MM.1S (cell line): ENCODE results near the gene APOBEC2.

ENCODE experiments used
- DNase-seq: peaks from one replicate; pipeline ENCODE4 v3.0.0-alpha.2; 2015
- H2AFZ ChIP-seq: fragments of 300-600 bp; sonication (generic); 2 replicates; pipeline ENCODE4 v1.6.0; 2016; ENCODE audit warnings: antibody characterized with exemption, low read length
- H3F3A ChIP-seq: fragments of 300-600 bp; sonication (generic); 2 replicates; pipeline ENCODE4 v1.6.1; 2016; ENCODE audit warnings: mild to moderate bottlenecking, antibody characterized with exemption, low read length, moderate library complexity, mixed read lengths; ENCODE audit not compliant: insufficient read depth
- H3K27ac ChIP-seq: fragments of 300-600 bp; sonication (generic); 2 replicates; pipeline ENCODE4 v1.5.1; 2016; ENCODE audit warnings: mild to moderate bottlenecking, low read length
- H3K27me3 ChIP-seq: fragments of 300-600 bp; sonication (generic); replicated peaks from 2 replicates; pipeline ENCODE4 v1.6.0; 2016; ENCODE audit warnings: low read length; ENCODE audit not compliant: insufficient read depth
- H3K36me3 ChIP-seq: fragments of 300-600 bp; sonication (generic); replicated peaks from 2 replicates; pipeline ENCODE4 v1.6.1; 2016; ENCODE audit warnings: mild to moderate bottlenecking, low read length, mixed read lengths; ENCODE audit not compliant: insufficient read depth
- H3K4me1 ChIP-seq: fragments of 300-600 bp; sonication (generic); 2 replicates; pipeline ENCODE4 v1.6.1; 2016; ENCODE audit warnings: low read length, mixed read lengths
- H3K4me2 ChIP-seq: fragments of 300-600 bp; sonication (generic); 2 replicates; pipeline ENCODE4 v1.6.0; 2016; ENCODE audit warnings: low read depth, low read length
- H3K4me3 ChIP-seq: fragments of 300-600 bp; sonication (generic); 2 replicates; pipeline ENCODE4 v1.5.1; 2016; ENCODE audit warnings: low read length, mixed read lengths
- H3K79me2 ChIP-seq: fragments of 300-600 bp; sonication (generic); 2 replicates; pipeline ENCODE4 v1.6.1; 2016; ENCODE audit warnings: mixed run types, low read length, mixed read lengths
- H3K9ac ChIP-seq: fragments of 300-600 bp; sonication (generic); 2 replicates; pipeline ENCODE4 v1.6.1; 2016; ENCODE audit warnings: low read length, mixed read lengths
- H3K9me2 ChIP-seq: fragments of 300-600 bp; sonication (generic); replicated peaks from 2 replicates; pipeline ENCODE4 v1.6.1; 2016; ENCODE audit warnings: mild to moderate bottlenecking, low read length, mixed read lengths; ENCODE audit not compliant: insufficient read depth
- H3K9me3 ChIP-seq: fragments of 300-600 bp; sonication (generic); replicated peaks from 2 replicates; pipeline ENCODE4 v1.6.1; 2016; ENCODE audit warnings: mild to moderate bottlenecking, low read length, mixed read lengths; ENCODE audit not compliant: insufficient read depth
- H4K20me1 ChIP-seq: fragments of 300-600 bp; sonication (generic); 2 replicates; pipeline ENCODE4 v1.6.1; 2016; ENCODE audit warnings: mild to moderate bottlenecking, low read length, moderate library complexity, mixed read lengths; ENCODE audit not compliant: insufficient read depth
- EZH2 ChIP-seq: fragments of 300-600 bp; sonication (generic); optimal IDR thresholded peaks from 2 replicates; pipeline ENCODE3; 2017; ENCODE audit warnings: low read depth, mild to moderate bottlenecking, antibody characterized with exemption, low read length, mixed read lengths
- EZH2phosphoT487 ChIP-seq: fragments of 300-600 bp; sonication (generic); IDR thresholded peaks from 2 replicates; pipeline ENCODE4 v1.6.1; 2018; ENCODE audit warnings: antibody characterized with exemption, low read length
- TF ChIP-seq, protein P1 (sequence below): fragments of 300-600 bp; sonication (generic); IDR thresholded peaks from 2 replicates; pipeline ENCODE4 v1.5.1; 2016; ENCODE audit warnings: antibody characterized with exemption, low read length, mixed read lengths

APOBEC2 gene

DNA sequence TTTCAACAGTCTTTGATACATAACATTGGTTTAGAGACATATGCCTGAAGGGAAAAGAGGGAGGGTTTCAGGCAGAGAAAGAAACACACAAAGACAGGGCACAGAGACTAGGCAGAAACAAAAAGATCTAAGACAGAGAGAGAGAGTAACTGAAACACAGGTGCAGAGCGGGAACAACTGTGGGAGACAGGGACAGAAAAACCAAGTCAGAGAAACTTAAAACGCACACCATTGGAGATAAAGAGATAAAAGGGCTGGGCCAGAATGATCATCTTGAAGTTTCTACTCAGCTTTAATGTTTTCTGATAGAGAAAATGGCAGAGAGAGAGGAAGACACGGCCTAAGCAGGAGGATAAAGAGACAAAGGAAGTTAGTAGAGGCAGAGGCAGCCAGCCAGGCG is 25.8 kb upstream of the APOBEC2 start:
- H2AFZ ChIP-seq, result peak overlapping the region; percentile 93
- peak overlapping the region; percentile 97 for H3K4me2 ChIP-seq
- peak overlapping the region; percentile 39; the same call in 1 of the 2 replicates for H3K27ac ChIP-seq
- H4K20me1 ChIP-seq, result no peaks in the 10 kb centered on the region
- H3K4me3 ChIP-seq, result peak overlapping the region; percentile 84
- no peaks in the 10 kb centered on the region for H3K9me3 ChIP-seq
- no peaks in the 10 kb centered on the region for H3K27me3 ChIP-seq
- peak; percentile 19 for DNase-seq
- no peaks in the 10 kb centered on the region for H3K9me2 ChIP-seq
- H3K4me1 ChIP-seq, result peaks cover 13% of the 10 kb centered on the region
- peaks cover 10% of the 10 kb centered on the region for H3F3A ChIP-seq
- H3K9ac ChIP-seq, result peak overlapping the region; percentile 71; the same call in 1 of the 2 replicates
- TF ChIP-seq EZH2phosphoT487, result no peak
- TF ChIP-seq, protein P1, sequence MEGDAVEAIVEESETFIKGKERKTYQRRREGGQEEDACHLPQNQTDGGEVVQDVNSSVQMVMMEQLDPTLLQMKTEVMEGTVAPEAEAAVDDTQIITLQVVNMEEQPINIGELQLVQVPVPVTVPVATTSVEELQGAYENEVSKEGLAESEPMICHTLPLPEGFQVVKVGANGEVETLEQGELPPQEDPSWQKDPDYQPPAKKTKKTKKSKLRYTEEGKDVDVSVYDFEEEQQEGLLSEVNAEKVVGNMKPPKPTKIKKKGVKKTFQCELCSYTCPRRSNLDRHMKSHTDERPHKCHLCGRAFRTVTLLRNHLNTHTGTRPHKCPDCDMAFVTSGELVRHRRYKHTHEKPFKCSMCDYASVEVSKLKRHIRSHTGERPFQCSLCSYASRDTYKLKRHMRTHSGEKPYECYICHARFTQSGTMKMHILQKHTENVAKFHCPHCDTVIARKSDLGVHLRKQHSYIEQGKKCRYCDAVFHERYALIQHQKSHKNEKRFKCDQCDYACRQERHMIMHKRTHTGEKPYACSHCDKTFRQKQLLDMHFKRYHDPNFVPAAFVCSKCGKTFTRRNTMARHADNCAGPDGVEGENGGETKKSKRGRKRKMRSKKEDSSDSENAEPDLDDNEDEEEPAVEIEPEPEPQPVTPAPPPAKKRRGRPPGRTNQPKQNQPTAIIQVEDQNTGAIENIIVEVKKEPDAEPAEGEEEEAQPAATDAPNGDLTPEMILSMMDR, result no peak
- TF ChIP-seq EZH2, result no peak
- no peaks in the 10 kb centered on the region for H3K36me3 ChIP-seq
- no peaks in the 10 kb centered on the region for H3K79me2 ChIP-seq

DNA sequence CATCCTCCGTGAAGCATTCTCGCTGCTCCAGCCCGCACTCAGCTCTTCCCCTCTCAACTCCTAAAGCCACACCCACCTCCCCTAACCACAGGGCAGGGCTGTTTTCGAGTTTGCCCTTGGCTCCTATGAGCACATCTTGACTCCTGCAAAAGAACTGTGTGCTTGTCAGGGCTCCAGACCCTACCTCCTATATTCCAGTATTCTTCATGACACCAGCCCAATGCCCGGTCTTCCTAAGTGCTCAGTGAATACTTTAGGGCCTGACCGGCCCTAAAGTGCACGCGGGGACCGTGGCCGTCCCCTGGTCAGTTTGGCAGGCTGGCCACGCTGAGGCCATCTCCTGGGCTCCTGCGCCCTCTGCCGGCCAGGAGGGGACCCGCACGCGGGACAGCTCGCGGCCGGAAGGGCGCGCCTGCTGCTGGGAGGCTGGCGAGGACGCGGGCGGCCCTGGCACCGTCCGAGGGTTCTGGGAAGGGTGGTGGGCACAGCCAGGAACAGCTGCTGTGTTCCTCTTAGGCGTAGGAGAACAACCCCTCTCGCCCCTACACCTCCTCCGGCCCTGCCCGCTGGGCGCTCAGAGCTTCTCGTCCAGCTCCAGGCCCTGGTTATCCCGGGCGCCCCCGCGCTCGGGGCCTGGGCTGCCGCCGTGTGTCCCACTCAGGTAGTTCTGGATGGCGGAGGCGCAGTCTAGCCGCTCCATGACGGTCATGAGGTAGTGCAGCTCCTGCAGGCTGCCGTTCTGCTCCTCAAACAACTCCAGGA is 25.0 kb upstream of the APOBEC2 start:
- Histone ChIP-seq H3K27me3 (no peaks in the 10 kb centered on the region), H3K9ac (peak overlapping the region; percentile 71), H3K79me2 (no peaks in the 10 kb centered on the region), H3K36me3 (no peaks in the 10 kb centered on the region), H3K9me2 (no peaks in the 10 kb centered on the region), H4K20me1 (no peaks in the 10 kb centered on the region), H3K27ac (peak overlapping the region; percentile 39; the same call in 1 of the 2 replicates), H3F3A (peaks cover 10% of the 10 kb centered on the region), H3K4me1 (peaks cover 13% of the 10 kb centered on the region), H2AFZ (peak overlapping the region; percentile 93), H3K9me3 (no peaks in the 10 kb centered on the region), H3K4me2 (peak overlapping the region; percentile 97), H3K4me3 (peak overlapping the region; percentile 84)
- TF ChIP-seq, protein P1, result peak; percentile 97
- no peak for TF ChIP-seq EZH2phosphoT487
- DNase-seq, result peak; percentile 74

DNA sequence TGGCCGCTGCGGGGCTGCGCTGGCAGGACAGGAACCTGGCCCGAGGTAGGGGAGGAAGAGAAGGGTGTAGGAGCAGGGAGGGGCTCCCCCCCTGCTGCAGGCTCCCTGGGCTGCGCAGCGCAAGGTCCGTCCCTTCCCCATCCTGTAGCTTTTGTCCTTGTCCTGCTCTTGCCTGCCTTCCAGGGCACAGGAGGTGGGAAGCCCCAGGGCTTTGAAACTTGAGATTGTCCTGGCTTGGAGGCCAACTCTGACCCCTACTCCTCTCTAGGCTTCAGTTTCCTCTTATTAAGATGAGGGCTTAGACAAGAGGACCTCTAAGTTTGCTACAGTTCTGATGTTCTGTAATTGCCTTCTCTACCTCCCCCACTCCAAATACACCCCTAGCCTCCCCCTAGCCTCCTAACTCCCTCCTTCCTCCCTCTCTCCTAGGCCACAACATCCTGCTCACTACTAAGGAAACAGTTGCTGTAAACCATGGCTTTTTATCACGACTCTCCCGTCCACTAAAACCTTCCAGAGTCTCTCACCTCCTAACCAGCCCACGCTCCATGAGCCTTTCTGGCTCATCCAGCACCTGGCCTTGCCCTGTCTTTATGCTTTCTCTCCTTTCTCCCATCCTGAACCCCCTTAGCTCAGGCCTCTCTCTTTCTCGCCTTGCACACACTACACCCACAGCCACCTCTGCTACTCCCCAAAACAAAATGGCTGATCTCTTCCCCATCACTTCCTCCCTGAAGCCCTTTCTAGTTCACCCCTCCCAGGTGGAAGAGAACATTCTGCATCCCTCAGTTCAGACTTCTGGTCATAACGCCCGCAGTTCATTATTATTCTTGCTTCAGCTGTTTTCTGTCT is 24.2 kb upstream of the APOBEC2 start:
- Histone ChIP-seq H3K27ac (no peak overlapping the region), H3K4me2 (peak overlapping the region; percentile 97), H3K9me3 (no peaks in the 10 kb centered on the region), H3K9me2 (no peaks in the 10 kb centered on the region), H3K36me3 (no peaks in the 10 kb centered on the region), H3K4me3 (peak overlapping the region; percentile 84), H3K4me1 (peaks cover 13% of the 10 kb centered on the region), H3F3A (peaks cover 10% of the 10 kb centered on the region), H3K27me3 (no peaks in the 10 kb centered on the region), H3K79me2 (no peaks in the 10 kb centered on the region), H2AFZ (peak overlapping the region; percentile 93), H4K20me1 (no peaks in the 10 kb centered on the region), H3K9ac (peak overlapping the region; percentile 71; the same call in 1 of the 2 replicates)
- TF ChIP-seq, protein P1, result no peak
- no peak for TF ChIP-seq EZH2
- no peak for TF ChIP-seq EZH2phosphoT487
- DNase-seq, result no peak
